Transverse colon (tissue), 4 donors: ENCODE measurements around the gene CCHCR1. TPM values are rescaled to one million over a fixed set of nuclear protein-coding genes. Genes with fewer than 3 reads are reported as not detected.

Experiments
- DNase-seq: peaks from one replicate; pipeline ENCODE4 v3.0.0-alpha.2; 2019
- H3K27ac ChIP-seq, 4 donors: fragments of 200-600 bp; sonication (generic); 2 replicates each; pipeline ENCODE4 v1.5.1; 2016 to 2018; ENCODE audit warnings: inconsistent platforms in 4 of 4
- H3K27me3 ChIP-seq: fragments of 200-600 bp; sonication (generic); 2 replicates; pipeline ENCODE4 v1.5.1; 2017; ENCODE audit warnings: inconsistent platforms
- H3K36me3 ChIP-seq, 4 donors: fragments of 200-600 bp; sonication (generic); 2 replicates each; pipeline ENCODE4 v1.5.1; 2017 to 2019; ENCODE audit warnings: inconsistent platforms in 4 of 4
- H3K4me1 ChIP-seq, 4 donors: fragments of 200-600 bp; sonication (generic); 2 replicates each; pipeline ENCODE4 v1.5.1; 2017 to 2020; ENCODE audit warnings: inconsistent platforms in 4 of 4
- H3K4me3 ChIP-seq, 4 donors: fragments of 200-600 bp; sonication (generic); 1 replicate in 1 of 4; 2 replicates in 3 of 4; pipeline versions ENCODE4 v1.5.1 to v1.6.1; 2017 to 2019; ENCODE audit warnings: inconsistent platforms in 4 of 4
- H3K9me3 ChIP-seq, 2 donors: fragments of 200-600 bp; sonication (generic); 2 replicates each; pipeline ENCODE4 v1.5.1; 2017 to 2019; ENCODE audit warnings: inconsistent platforms in 2 of 2
- CTCF ChIP-seq, 5 experiments: fragments of 200-600 bp in 3 of 5; fragments of 450-650 bp in 2 of 5; sonication (generic) in 3 of 5; IDR thresholded peaks; 1 replicate in 2 of 5; 2 replicates in 3 of 5; pipeline ENCODE4 v1.5.1; 2016 to 2017; ENCODE audit warnings: antibody characterized with exemption in 5 of 5, inconsistent platforms in 3 of 5, mild to moderate bottlenecking in 2 of 5, moderate library complexity in 1 of 5
- EP300 ChIP-seq: sonication (generic); formaldehyde crosslinking; IDR thresholded peaks from one replicate; pipeline ENCODE4 v1.6.1; 2017; ENCODE audit warnings: antibody characterized with exemption, low read depth
- POLR2A ChIP-seq: fragments of 450-650 bp; IDR thresholded peaks from one replicate; pipeline ENCODE4 v1.6.1; 2016; ENCODE audit warnings: antibody characterized with exemption, mild to moderate bottlenecking, moderate library complexity
- POLR2AphosphoS5 ChIP-seq, 3 donors: sonication (generic); formaldehyde crosslinking; IDR thresholded peaks; one replicate each; pipeline ENCODE4 v1.6.1; 2016; ENCODE audit warnings: antibody characterized with exemption in 3 of 3
- WGBS, 2 donors: methylation state at CpG; one replicate each; pipeline ENCODE4 v1.1.5; 2018; ENCODE audit warnings: low coverage in 1 of 2; 5-methylcytosine and 5-hydroxymethylcytosine counted together
- in situ Hi-C, 4 donors: fragments of 200-750 bp; cut with MboI; loops; one replicate each; pipeline versions ENCODE4 v1.15.0 to v1.15.1; 2017; ENCODE audit warnings: low sequenced_read_pairs in 3 of 4, low pct_ligation_motif_present in 1 of 4, low pct_unique_long_range_greater_than_20kb in 1 of 4
- intact Hi-C: fragments of 100-400 bp; cut with DNase I; formaldehyde crosslinking; loops from one replicate; pipeline ENCODE4 v1.15.1; 2023; ENCODE audit warnings: low total_unique reads
- total RNA-seq, 4 donors: library from RNA; depleted of rRNA; stranded (reverse); fragments of >200 nt; gene quantifications; one replicate each; pipeline ENCODE4 v1.1.0, GENCODE V29; 2016

The CCHCR1 gene
- total RNA-seq, 4 donors from 2014 or later, result 15.0 to 44.1 (median 29.9) TPM

GRCh38 chr6:31180500-31180899 is 22.9 kb upstream of the CCHCR1 start:
- Histone ChIP-seq H3K36me3 (no peaks in the 10 kb centered on the region), H3K27me3 (no peaks in the 10 kb centered on the region), H3K27ac (peak overlapping the region in 1 of 4 donors; percentile 39), H3K9me3 (no peaks in the 10 kb centered on the region), H3K4me1 (peaks cover 4 to 17% (median 11%) of the 10 kb centered on the region in 4 donors), H3K4me3 (peak overlapping the region in 3 of 4 donors; percentile 3 to 21 (median 7))
- TF ChIP-seq POLR2AphosphoS5 (IDR thresholded peaks at IDR 0.05) (no peak), EP300 (no peak), CTCF (IDR thresholded peaks at IDR 0.05) (no peak), POLR2A (no peak)
- no peak for DNase-seq
- intact Hi-C loops, result no loop called here
- in situ Hi-C loops, result no loop called here
- 93% methylated on average over 26 of the region's 26 CpGs; no CpG with 5 or more reads in 1 of the 2 donors for WGBS, 2 donors

GRCh38 chr6:31179896-31180295 is 22.3 kb upstream of the CCHCR1 start:
- H3K27ac ChIP-seq, result peak overlapping the region in 1 of 4 donors; percentile 39
- 94 to 96% methylated on average over 2 to 8 of the region's 8 CpGs for WGBS, 2 donors

GRCh38 chr6:31179042-31179386 is 21.4 kb upstream of the CCHCR1 start:
- 21 to 55% methylated on average over 2 to 4 of the region's 4 CpGs for WGBS, 2 donors
- Histone ChIP-seq H3K36me3 (no peaks in the 10 kb centered on the region), H3K9me3 (no peaks in the 10 kb centered on the region), H3K27me3 (no peaks in the 10 kb centered on the region), H3K27ac (peak overlapping the region; percentile 34 to 55 (median 46)), H3K4me3 (no peak overlapping the region), H3K4me1 (peaks cover 4 to 17% (median 11%) of the 10 kb centered on the region in 4 donors)
- peak; percentile 48 for DNase-seq
- TF ChIP-seq EP300 (no peak), CTCF (IDR thresholded peaks at IDR 0.05) (no peak), POLR2A (no peak), POLR2AphosphoS5 (IDR thresholded peaks at IDR 0.05) (no peak)
- intact Hi-C loops (no loop called here), in situ Hi-C loops (no loop called here)

More at GRCh38 chr6:31179896-31180295, 22.3 kb upstream of the CCHCR1 start:
- H3K27me3 ChIP-seq, result no peaks in the 10 kb centered on the region
- H3K36me3 ChIP-seq, result no peaks in the 10 kb centered on the region
- in situ Hi-C loops (no loop called here), intact Hi-C loops (no loop called here)
- H3K4me1 ChIP-seq, result peaks cover 4 to 17% (median 11%) of the 10 kb centered on the region in 4 donors
- DNase-seq, result no peak
- peak overlapping the region in 1 of 4 donors; percentile 3 for H3K4me3 ChIP-seq
- no peaks in the 10 kb centered on the region for H3K9me3 ChIP-seq
- TF ChIP-seq POLR2A (no peak), EP300 (no peak), POLR2AphosphoS5 (IDR thresholded peaks at IDR 0.05) (no peak), CTCF (IDR thresholded peaks at IDR 0.05) (no peak)

GRCh38 chr6:31178143-31179041 is 20.8 kb upstream of the CCHCR1 start:
- no peaks in the 10 kb centered on the region for H3K36me3 ChIP-seq
- TF ChIP-seq EP300, result no peak
- TF ChIP-seq POLR2A, result no peak
- TF ChIP-seq CTCF (IDR thresholded peaks at IDR 0.05), result no peak
- WGBS, 2 donors, result 27 to 47% methylated on average over 4 to 8 of the region's 8 CpGs
- no peaks in the 10 kb centered on the region for H3K27me3 ChIP-seq
- H3K27ac ChIP-seq, result peak overlapping the region; percentile 34 to 55 (median 46)
- H3K9me3 ChIP-seq, result no peaks in the 10 kb centered on the region
- no peak overlapping the region for H3K4me3 ChIP-seq
- intact Hi-C loops (no loop called here), in situ Hi-C loops (no loop called here)
- H3K4me1 ChIP-seq, result peaks cover 4 to 17% (median 11%) of the 10 kb centered on the region in 4 donors
- no peak for DNase-seq
